ENCODE data around the gene WDTC1.

- TF ChIP-seq POLR2AphosphoS5 (IDR thresholded peaks at IDR 0.05; ENCODE audit: low read depth, low read length) (no peak), SIN3A (IDR thresholded peaks at IDR 0.05; ENCODE audit: borderline replicate concordance, insufficient read depth, low read depth, low read length) (no peak)
Measured at GRCh38 chr1:27314169-27314568, 79.7 kb downstream of the WDTC1 start.
